Measurements from ENCODE around the gene COL26A1.

DNA sequence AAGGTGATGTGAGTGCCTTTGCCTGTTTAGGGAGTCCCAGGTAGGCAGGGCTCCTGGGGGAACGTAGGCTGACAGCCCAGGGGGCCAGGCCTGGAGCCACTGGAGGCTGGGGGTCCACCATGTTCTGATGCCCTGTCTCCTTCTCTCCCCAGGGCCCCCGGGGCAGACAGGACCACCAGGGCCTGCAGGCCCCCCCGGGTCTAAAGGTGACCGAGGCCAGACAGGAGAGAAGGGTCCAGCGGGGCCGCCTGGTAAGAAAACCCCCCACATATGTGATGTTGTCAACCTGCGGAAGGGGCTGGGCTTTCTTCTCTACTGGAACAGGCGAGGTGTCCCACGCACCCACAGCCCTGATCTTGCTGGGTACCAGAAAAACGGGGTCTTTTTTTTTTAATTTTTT is 181.2 kb downstream of the COL26A1 start:
- TF ChIP-seq, protein P1, sequence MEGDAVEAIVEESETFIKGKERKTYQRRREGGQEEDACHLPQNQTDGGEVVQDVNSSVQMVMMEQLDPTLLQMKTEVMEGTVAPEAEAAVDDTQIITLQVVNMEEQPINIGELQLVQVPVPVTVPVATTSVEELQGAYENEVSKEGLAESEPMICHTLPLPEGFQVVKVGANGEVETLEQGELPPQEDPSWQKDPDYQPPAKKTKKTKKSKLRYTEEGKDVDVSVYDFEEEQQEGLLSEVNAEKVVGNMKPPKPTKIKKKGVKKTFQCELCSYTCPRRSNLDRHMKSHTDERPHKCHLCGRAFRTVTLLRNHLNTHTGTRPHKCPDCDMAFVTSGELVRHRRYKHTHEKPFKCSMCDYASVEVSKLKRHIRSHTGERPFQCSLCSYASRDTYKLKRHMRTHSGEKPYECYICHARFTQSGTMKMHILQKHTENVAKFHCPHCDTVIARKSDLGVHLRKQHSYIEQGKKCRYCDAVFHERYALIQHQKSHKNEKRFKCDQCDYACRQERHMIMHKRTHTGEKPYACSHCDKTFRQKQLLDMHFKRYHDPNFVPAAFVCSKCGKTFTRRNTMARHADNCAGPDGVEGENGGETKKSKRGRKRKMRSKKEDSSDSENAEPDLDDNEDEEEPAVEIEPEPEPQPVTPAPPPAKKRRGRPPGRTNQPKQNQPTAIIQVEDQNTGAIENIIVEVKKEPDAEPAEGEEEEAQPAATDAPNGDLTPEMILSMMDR (conservative IDR thresholded peaks at IDR 0.05; ENCODE audit: low read length), result no peak
- no peak for TF ChIP-seq EZH2phosphoT487 (IDR thresholded peaks at IDR 0.05; ENCODE audit: borderline replicate concordance, low read depth, low read length)

Data from OCI-LY7 (cell line).